ENCODE measurements around the gene LDLRAD3.

LDLRAD3 gene

GRCh38 chr11:36077368-36077767 is 133.5 kb downstream of the LDLRAD3 start:
- no peak for DNase-seq (ENCODE audit: low read depth in 2 of 2)

GRCh38 chr11:36077886-36078685 is 134.2 kb downstream of the LDLRAD3 start:
- DNase-seq (ENCODE audit: low read depth in 2 of 2), result no peak

- DNase-seq (ENCODE audit: low read depth in 2 of 2), result no peak
These were observed 134.8 kb downstream of the LDLRAD3 start for GRCh38 chr11:36078686-36079055.

- DNase-seq (ENCODE audit: low read depth in 2 of 2), result no peak
These were observed 136.2 kb downstream of the LDLRAD3 start for GRCh38 chr11:36079878-36080675.

- no peak for DNase-seq (ENCODE audit: low read depth in 2 of 2)
These were observed 137.5 kb downstream of the LDLRAD3 start for GRCh38 chr11:36081274-36081945.

- DNase-seq (ENCODE audit: low read depth in 2 of 2), result no peak
These were observed 142.5 kb downstream of the LDLRAD3 start for GRCh38 chr11:36086366-36086765.

GRCh38 chr11:36088266-36088972 is 144.6 kb downstream of the LDLRAD3 start:
- DNase-seq (ENCODE audit: low read depth in 2 of 2), result no peak

- no peak for DNase-seq (ENCODE audit: low read depth in 2 of 2)
These were observed 146.1 kb downstream of the LDLRAD3 start for GRCh38 chr11:36089920-36090319.

- DNase-seq (ENCODE audit: low read depth in 2 of 2), result no peak
These were observed 146.7 kb downstream of the LDLRAD3 start for GRCh38 chr11:36090356-36091109.

- DNase-seq (ENCODE audit: low read depth in 2 of 2), result no peak
These were observed 147.5 kb downstream of the LDLRAD3 start for GRCh38 chr11:36091256-36091811.

GRCh38 chr11:36092314-36093030 is 148.6 kb downstream of the LDLRAD3 start:
- DNase-seq (ENCODE audit: low read depth in 2 of 2), result no peak

- DNase-seq (ENCODE audit: low read depth in 2 of 2), result no peak
These were observed 149.7 kb downstream of the LDLRAD3 start for GRCh38 chr11:36093548-36093947.

GRCh38 chr11:36094164-36094563 is 150.3 kb downstream of the LDLRAD3 start:
- no peak for DNase-seq (ENCODE audit: low read depth in 2 of 2)

- no peak for DNase-seq (ENCODE audit: low read depth in 2 of 2)
These were observed 151.9 kb downstream of the LDLRAD3 start for GRCh38 chr11:36095716-36096115.

- DNase-seq (ENCODE audit: low read depth in 2 of 2), result no peak
These were observed 153.4 kb downstream of the LDLRAD3 start for GRCh38 chr11:36097219-36097650.

GRCh38 chr11:36098087-36098486 is 154.2 kb downstream of the LDLRAD3 start:
- no peak for DNase-seq (ENCODE audit: low read depth in 2 of 2)

GRCh38 chr11:36098853-36099375 is 155.1 kb downstream of the LDLRAD3 start:
- DNase-seq (ENCODE audit: low read depth in 2 of 2), result no peak

- no peak for DNase-seq (ENCODE audit: low read depth in 2 of 2)
These were observed 157.6 kb downstream of the LDLRAD3 start for GRCh38 chr11:36101466-36101865.

GRCh38 chr11:36102868-36103267 is 159.0 kb downstream of the LDLRAD3 start:
- DNase-seq (ENCODE audit: low read depth in 2 of 2), result no peak

Data from stimulated activated CD4-positive, alpha-beta T cell treated with anti-CD3 and anti-CD28 coated beads, Interleukin-15, amount 100 ng/mL, for 48 hours (primary cell).